Measurements from ENCODE around the gene TOMM7. TPM values are rescaled to one million over a fixed set of nuclear protein-coding genes. Genes with fewer than 3 reads are reported as not detected.

TOMM7 gene
- total and polyA plus RNA-seq, 12 donors, result 94.2 to 574 (median 275) TPM

DNA sequence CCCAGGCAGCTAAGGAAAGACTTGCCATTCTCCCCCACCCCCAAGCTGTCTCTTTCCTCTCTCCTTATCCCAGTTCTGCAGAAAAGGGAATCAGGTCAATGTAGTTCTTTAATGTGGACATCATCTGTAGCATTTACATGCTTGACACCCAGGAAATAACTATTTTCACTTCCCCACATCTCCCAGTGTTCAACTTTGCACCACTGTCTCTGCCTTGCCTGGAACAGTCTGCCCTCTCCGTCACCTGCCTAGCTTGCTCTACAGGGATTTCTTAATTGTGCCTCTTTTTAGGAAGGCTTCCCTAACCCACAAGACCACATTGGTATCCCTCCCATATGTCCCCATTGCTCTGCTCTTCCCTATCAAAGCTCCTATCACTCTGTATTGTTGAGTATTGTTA is 45.9 kb upstream of the TOMM7 start:
- Histone ChIP-seq H3K36me3 (replicated peaks in 1 of 2) (no peaks in the 10 kb centered on the region), H3K4me3 (no peak overlapping the region), H3K9me3 (replicated peaks in 1 of 3) (no peaks in the 10 kb centered on the region), H3K27me3 (no peaks in the 10 kb centered on the region), H3K4me1 (replicated peaks in 1 of 2) (no peaks in the 10 kb centered on the region), H3K27ac (no peak overlapping the region)
- 78 to 90% (median 86%) methylated on average over 1 of the region's 1 CpG for WGBS, 4 donors
- no peak for DNase-seq
- TF ChIP-seq, protein P1, sequence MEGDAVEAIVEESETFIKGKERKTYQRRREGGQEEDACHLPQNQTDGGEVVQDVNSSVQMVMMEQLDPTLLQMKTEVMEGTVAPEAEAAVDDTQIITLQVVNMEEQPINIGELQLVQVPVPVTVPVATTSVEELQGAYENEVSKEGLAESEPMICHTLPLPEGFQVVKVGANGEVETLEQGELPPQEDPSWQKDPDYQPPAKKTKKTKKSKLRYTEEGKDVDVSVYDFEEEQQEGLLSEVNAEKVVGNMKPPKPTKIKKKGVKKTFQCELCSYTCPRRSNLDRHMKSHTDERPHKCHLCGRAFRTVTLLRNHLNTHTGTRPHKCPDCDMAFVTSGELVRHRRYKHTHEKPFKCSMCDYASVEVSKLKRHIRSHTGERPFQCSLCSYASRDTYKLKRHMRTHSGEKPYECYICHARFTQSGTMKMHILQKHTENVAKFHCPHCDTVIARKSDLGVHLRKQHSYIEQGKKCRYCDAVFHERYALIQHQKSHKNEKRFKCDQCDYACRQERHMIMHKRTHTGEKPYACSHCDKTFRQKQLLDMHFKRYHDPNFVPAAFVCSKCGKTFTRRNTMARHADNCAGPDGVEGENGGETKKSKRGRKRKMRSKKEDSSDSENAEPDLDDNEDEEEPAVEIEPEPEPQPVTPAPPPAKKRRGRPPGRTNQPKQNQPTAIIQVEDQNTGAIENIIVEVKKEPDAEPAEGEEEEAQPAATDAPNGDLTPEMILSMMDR (IDR thresholded peaks at IDR 0.05), result no peak
- TF ChIP-seq POLR2A (IDR thresholded peaks at IDR 0.05), result no peak
- intact Hi-C loops (cut with DNase I), result no loop called here

- H3K4me3 ChIP-seq, result no peak overlapping the region
- no peaks in the 10 kb centered on the region for H3K4me1 ChIP-seq (replicated peaks in 1 of 2)
- H3K27me3 ChIP-seq, result no peaks in the 10 kb centered on the region
- TF ChIP-seq, protein P1 (IDR thresholded peaks at IDR 0.05), result no peak
- no peak for TF ChIP-seq POLR2A (IDR thresholded peaks at IDR 0.05)
- H3K27ac ChIP-seq, result peak overlapping the region in 1 of 5 donors; percentile 50
- no peaks in the 10 kb centered on the region for H3K9me3 ChIP-seq (replicated peaks in 1 of 3)
- intact Hi-C loops (cut with DNase I), result no loop called here
- 35 to 72% (median 60%) methylated on average over 1 to 2 of the region's 2 CpGs for WGBS, 4 donors
- H3K36me3 ChIP-seq (replicated peaks in 1 of 2), result no peaks in the 10 kb centered on the region
- DNase-seq, result peak in 1 of 7 donors; percentile 18
These were observed 44.9 kb upstream of the TOMM7 start for GRCh38 chr7:22867589-22867988.

DNA sequence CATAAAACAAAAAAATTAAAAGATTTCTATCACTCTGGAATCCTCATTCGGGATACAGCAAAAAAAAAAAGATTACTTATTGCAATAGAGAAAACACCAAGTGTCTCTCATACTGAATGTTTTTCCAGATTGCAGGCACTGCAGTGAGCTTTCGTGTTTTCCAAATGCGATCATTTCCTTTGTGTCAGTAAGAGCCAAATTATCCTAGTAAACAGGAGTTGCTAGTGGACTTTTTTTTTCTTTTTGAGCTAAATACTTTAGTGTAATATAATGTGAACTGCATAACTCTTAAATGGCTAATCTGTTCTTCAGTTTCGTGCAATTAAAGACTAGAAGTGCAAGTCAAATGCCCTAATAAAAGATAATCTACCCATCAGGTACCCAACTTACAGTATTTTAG is 44.4 kb upstream of the TOMM7 start:
- H3K4me1 ChIP-seq (replicated peaks in 1 of 2), result no peaks in the 10 kb centered on the region
- intact Hi-C loops (cut with DNase I), result no loop called here
- peak in 1 of 7 donors; percentile 36 for DNase-seq
- TF ChIP-seq POLR2A (IDR thresholded peaks at IDR 0.05), result no peak
- TF ChIP-seq, protein P1 (IDR thresholded peaks at IDR 0.05), result no peak
- H3K27ac ChIP-seq, result peak overlapping the region in 1 of 5 donors; percentile 50
- no peaks in the 10 kb centered on the region for H3K27me3 ChIP-seq
- WGBS, 4 donors, result 63 to 73% (median 67%) methylated on average over 4 of the region's 4 CpGs
- no peaks in the 10 kb centered on the region for H3K9me3 ChIP-seq (replicated peaks in 1 of 3)
- no peak overlapping the region for H3K4me3 ChIP-seq
- no peaks in the 10 kb centered on the region for H3K36me3 ChIP-seq (replicated peaks in 1 of 2)

DNA sequence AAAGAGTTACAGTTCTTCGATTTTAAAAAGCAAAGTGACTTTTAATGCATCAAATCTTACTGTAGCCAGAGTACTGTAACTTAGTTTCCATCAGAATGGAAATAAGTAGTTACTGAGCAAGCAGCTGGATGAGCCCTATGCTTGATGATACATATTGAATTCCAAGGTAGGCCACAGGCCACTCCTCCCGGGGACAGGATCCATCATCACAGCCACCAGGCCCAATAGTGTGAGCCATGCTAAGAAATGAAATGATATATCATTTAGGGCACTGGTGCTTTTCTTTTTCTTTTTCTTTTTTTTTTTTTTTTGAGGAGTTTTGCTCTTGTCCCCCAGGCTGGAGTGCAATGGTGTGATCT is 42.9 kb upstream of the TOMM7 start:
- peak in 1 of 7 donors; percentile 21 for DNase-seq
- no peaks in the 10 kb centered on the region for H3K27me3 ChIP-seq
- no peak overlapping the region for H3K27ac ChIP-seq
- H3K36me3 ChIP-seq (replicated peaks in 1 of 2), result no peaks in the 10 kb centered on the region
- WGBS, 4 donors, result 72 to 96% (median 85%) methylated on average over 2 of the region's 2 CpGs
- H3K4me3 ChIP-seq, result no peak overlapping the region
- intact Hi-C loops (cut with DNase I), result no loop called here
- TF ChIP-seq, protein P1 (IDR thresholded peaks at IDR 0.05), result no peak
- no peak for TF ChIP-seq POLR2A (IDR thresholded peaks at IDR 0.05)
- no peaks in the 10 kb centered on the region for H3K4me1 ChIP-seq (replicated peaks in 1 of 2)
- no peaks in the 10 kb centered on the region for H3K9me3 ChIP-seq (replicated peaks in 1 of 3)
